CD4-positive, alpha-beta T cell treated with Interleukin-17A for 4 hours (primary cell): ENCODE data around the gene CPNE1.
A peak's percentile ranks its signal among the peaks of the same experiment; 100 is the strongest.

ENCODE experiments used
- DNase-seq: peaks from one replicate; pipeline ENCODE4 v3.0.0-alpha.2; 2020; ENCODE audit warnings: mixed read lengths

CPNE1 gene

DNA sequence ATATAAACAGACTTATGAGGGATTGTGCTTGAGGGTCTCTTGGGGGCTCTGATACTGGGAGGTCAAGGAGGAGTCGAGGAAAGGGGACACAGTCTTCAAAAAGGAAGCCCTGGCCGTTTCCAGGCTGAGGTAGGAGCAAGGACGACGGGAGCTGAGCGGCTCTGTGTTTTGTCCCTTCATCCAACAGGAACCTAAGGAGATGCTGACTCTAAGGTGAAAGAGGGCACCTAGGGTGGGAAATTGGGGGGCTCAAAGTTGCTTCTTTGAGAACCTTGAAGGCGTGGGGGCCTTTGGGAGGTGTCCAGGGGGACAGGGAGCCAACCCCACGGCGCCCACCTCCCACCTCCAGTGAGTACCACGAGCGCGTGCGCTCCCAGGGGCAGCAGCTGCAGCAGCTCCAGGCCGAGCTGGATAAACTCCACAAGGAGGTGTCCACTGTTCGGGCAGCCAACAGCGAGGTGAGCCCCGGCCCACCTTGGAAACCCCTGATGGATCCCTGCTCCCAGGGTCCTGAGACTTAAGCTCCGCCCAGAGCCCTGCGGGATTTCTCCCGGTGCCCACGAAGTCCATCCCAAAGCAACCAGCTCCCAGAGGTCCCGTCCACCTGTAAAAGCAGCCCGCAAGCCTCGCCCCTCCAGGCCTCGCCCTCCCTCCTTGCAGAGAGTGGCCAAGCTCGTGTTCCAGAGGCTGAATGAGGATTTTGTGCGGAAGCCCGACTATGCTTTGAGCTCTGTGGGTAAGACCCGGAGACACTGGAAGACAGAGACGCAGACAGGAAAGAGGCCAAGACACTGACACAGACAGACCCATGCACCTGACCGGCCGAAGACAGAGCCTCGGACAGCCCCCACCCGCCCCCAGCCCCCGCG is 46.2 kb downstream of the CPNE1 start:
- peak; percentile 25 for DNase-seq

DNA sequence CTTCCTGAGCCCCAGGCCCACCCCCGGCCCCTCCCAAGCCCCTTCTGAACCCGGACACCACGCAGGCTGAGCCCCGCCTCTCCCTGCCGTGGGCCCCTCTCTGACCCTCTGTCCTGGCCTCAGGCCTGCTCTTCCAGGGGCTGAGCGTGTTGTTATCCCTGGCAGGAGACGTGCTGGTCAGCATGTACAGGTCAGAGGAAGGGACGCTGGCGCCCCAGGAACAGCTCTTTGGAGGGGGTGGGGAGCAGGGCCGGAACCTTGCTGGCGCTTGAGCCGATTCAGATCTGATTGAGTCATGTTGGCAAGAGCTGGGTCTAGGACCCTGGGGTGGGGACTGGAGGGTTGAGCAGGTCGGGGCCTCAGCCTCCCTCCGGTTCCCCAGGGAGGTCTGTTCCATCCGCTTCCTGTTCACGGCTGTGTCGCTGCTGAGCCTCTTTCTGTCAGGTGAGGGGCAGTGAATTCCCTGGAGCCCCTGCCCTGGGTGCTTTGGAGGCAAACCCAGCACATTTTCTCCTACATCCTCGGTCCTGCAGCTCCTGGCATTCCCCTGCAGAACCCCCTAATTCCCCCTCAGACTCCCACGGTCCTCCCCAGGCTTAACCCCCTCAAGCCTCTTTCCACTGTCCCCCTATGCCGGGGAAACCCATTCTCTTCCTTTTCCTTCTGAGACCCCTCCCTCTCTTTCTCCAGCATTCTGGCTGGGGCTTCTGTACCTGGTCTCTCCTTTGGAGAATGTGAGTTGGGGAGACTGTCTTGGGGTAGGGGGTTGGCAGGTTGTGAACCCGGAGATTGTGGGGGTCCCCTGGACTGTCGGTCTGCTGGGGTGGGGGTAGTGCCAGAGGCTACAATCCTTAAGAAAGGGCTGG is 47.1 kb downstream of the CPNE1 start:
- peak; percentile 52 for DNase-seq

DNA sequence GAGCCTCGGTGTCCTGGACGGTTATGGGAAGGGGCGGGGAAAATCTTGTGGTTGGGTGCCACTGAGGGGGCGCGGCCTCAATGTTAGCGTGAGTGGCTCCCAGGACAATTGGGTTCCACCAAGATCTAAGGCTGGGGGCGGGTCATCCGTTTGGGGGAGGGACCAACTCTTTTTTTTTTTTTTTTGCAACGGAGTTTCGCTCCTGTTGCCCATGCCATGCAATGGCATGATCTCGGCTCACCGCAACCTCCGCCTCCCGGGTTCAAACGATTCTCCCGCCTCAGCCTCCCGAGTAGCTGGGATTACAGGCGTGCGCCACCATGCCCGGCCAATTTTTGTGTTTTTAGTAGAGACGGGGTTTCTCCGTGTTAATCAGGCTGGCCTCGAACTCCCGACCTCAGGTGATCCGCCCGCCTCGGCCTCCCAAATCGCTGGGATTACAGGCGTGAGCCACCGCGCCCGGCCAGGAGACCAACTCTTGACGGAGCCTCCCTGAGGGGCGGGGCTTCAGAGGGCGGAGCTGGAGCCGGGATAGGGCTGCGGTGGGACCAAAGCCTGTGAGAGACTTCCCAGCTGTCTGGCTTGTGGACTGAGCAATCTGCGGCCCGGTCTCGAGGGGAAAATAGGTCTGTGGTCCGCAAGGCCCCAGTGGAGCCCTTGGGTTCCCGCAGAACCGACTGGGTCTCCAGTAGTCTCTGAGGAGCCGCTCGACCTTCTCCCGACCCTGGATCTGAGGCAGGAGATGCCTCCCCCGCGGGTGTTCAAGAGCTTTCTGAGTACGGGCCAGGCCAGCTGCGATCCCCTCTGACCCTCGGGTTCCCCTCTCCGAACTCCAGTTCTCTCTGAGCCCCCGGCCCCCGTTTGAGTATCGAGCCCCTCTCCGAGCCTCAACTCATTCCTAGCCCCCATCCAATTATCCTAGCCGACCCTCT is 48.0 kb downstream of the CPNE1 start:
- DNase-seq = peak; percentile 67

DNA sequence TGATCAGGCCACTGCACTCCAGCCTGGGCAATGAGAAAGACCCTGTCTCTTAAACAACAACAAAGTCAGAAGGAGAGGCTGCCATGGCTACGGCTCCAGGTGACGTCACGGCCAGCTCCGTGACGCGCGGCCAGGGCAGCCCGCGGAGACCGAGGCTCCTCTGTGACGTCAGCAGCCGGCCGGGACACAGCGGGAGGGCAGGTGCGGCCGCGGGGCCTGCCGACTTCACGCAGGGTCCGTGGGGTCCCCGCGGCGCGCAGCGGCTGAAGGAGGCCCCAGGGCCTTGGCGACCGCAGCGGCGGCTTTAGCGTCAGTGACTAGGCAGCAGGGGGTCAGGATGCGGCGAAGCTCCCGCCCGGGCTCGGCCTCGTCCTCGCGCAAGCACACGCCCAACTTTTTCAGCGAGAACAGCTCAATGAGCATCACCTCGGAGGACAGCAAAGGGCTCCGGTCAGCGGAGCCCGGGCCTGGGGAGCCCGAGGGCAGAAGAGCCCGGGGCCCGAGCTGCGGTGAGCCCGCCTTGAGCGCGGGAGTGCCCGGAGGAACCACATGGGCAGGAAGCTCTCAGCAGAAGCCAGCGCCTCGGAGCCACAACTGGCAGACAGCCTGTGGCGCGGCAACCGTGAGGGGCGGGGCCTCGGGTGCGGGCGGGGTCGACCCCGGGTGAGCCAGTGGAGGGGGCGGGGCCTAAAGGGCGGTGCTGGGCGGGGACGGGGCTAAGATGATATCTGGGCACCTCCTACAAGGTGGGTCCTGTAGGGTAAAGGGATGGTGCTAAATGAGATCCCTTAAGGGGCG is 48.8 kb downstream of the CPNE1 start, which contains the start of gene SPAG4:
Gene SPAG4 (plus strand): TSS at position 163 of the 798 bp plus-strand sequence. CDS start 175 bp downstream, at position 338.
- peak; percentile 100 for DNase-seq

DNA sequence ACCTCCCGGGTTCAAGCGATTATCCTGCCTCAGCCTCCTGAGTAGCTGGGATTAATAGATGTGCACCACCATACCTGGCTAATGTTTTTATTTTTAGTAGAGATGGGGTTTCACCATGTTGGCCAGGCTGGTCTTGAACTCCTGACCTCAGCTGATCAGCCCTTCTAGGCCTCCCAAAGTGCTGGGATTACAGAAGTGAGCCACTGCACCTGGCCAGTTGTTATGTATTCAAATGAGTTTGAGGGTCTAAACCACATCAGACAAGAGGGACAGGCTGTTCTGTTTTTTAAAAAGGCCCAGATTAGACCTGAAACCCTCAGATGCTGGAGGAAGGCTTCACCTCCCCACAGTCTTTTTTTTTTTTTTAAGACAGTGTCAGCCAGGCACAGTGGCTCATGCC is 53.2 kb downstream of the CPNE1 start:
- no peak for DNase-seq

DNA sequence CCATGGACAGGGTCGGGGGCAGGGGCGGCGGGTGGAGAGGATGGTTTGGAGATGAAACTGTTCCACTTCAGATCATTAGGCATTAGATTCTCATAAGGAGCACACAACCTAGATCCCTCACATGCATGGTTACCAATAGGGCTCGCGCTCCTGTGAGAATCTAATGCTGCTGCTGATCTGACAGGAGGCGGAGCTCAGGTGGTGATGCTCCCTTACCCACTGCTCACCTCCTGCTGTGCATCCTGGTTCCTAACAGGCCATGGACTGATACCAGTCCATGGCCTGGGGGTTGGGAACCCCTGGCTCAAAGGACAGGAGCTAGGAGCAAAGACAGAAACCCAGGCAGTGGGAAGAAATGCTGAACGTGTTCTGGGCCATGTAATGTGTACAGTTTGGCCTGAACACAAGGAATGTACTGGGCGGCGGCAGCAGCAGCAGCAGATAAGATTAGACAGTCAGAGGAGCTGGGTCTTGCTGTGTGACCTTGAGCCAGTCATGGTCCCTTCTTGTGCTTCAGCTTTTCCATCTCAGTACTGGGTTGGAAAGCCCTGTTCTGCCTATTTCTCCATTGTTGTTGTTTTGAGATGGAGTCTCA is 53.8 kb downstream of the CPNE1 start:
- DNase-seq = no peak

DNA sequence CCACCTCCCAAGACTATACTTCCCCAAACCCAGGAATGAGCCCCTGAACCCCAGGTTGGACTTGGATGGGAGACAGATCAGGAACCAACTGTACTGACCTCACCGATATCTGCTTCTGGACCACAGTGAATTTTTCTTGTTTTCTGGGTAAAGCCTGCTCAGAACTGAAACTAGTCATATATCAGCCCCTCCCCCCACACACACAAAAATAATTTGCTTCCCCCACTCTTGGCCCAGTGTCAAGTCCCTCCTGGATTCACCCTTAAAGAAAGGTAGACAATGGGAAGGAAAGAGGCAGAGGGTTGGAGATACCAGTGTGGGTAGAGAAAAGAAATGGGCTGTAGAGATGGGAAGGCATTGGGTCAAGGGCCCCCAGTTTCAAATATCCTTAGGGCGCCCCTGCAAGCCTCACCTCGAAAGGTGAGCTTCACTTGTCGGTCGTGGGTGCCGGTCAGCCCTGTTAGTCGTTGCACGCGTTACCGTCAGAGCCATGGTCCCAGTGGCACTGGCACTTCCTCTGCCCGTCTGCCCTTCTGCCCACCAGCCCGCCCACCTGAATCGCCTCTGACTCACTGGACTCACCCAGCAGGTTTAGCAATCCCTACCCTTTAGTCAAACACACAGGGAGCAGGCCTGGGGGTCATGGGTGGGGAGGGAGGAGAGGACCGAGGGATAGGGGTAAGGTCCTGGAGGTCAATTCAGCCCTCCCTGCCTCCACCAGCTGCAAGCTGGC is 57.5 kb downstream of the CPNE1 start:
- no peak for DNase-seq

DNA sequence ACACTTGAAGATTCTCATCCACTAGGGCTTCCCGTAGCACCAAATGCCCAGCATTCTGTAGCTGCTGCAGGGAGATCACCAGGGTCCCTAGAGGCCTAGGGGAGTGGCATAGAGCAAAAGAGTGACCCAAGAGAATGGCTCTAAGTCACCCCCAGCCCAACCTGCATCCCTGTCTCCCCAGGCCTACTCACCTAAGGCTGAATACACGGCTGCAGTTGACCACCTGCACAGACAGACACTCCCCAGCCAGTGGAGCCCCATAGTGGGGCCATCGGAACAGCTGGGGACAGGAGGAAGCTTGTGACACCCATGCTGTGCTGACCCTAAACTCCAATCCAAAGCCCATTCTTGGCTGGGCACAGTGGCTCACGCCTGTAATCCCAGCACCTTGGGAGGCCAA is 58.6 kb downstream of the CPNE1 start:
- no peak for DNase-seq

DNA sequence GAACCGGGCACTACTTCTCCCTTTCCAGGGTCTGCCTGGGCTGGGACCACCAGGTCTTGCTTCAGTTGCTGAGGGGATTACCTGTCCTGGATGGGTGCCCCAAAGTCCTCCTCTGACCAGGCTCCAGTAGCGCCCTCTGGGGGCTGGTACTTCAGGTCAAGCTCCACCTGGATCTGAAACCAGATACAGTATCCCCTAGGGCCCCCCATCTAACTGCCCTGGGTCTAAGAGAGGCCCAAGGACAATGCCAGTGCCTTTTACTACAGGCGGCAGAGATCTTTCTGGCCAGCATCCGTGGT is 60.3 kb downstream of the CPNE1 start:
- peak; percentile 46 for DNase-seq

DNA sequence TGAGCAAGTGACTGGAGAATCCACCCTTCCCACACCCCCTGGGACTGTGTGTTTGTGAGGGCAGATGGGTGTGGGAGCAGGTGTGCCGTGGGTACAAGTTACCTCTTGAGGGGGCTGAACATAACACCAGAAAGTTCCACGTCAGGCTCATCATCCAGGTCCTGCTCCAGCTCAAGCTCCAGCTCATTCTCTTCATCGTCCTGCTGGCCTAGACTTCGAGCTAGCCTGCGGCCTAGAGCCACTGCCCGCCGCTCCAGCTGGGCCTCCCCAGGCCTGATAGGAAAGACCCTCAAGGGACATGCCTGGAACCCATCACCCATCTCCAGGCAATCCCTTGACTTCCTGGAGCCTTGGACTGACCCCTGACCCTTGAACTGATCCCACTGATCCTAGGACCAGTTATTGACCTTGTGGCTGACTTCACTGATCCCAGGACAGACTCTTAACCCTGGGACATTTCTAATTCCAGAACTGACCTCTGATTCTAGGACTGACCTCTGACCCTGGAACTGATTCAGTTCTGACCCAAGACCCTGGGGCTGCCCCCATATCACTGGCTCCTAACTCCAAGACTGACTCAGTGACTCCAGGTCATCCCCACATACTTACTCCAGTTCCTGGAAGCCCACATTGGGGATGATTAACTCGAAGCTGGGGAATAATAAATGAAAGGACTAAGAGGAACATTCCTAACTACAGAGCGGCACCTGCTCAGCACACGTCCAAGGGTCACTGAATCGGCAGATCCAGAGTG is 60.8 kb downstream of the CPNE1 start:
- DNase-seq = no peak

DNA sequence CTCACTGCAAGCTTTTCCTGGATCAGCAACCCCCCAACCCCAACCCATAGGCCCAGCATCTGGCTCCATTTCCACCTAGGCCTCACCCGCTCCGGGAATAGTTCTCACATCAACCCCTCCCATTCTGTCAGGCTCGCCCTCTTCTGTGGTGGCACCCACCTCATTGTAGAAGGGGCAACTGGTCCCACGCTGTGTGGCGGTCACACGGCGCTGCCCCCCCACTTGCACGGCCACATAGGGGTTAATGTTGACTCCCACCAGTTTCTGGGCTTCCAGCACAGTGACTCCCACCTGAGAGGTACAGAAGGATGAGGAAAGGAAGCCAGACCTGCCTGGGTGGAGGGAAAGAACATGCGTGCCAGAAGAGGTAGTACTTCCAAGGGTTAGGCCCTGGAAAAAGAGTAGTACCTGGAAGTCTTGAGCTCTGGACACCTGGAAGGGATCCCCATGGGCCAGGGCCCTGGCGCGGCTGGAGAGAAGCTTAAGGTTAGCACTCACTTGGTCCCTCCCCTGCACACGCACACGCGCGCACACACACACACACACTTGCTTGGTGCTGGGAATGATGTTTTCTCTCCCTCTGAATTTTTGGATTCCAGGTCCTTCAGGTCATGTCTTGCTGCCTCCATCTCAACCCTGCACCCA is 61.7 kb downstream of the CPNE1 start:
- DNase-seq = no peak

DNA sequence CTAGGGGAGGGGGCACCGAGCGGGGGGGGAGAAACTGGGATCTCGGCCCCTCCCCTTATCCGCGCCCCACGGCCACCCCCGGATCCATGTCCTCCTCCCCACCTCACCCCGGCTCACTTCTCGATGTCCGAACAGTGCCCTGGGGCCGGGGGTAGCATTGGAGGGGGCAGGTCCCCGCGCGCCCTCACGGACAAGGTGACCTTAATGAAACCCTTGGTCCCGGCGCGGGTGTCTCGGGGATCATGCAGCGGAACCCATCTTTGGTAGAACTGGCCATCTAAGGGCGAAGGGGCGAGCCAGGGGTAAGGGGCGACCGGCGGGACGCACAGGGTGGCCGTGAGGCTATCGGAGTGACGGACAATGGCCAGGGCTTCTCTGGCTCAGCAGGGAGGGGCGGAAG is 62.7 kb downstream of the CPNE1 start:
- no peak for DNase-seq

DNA sequence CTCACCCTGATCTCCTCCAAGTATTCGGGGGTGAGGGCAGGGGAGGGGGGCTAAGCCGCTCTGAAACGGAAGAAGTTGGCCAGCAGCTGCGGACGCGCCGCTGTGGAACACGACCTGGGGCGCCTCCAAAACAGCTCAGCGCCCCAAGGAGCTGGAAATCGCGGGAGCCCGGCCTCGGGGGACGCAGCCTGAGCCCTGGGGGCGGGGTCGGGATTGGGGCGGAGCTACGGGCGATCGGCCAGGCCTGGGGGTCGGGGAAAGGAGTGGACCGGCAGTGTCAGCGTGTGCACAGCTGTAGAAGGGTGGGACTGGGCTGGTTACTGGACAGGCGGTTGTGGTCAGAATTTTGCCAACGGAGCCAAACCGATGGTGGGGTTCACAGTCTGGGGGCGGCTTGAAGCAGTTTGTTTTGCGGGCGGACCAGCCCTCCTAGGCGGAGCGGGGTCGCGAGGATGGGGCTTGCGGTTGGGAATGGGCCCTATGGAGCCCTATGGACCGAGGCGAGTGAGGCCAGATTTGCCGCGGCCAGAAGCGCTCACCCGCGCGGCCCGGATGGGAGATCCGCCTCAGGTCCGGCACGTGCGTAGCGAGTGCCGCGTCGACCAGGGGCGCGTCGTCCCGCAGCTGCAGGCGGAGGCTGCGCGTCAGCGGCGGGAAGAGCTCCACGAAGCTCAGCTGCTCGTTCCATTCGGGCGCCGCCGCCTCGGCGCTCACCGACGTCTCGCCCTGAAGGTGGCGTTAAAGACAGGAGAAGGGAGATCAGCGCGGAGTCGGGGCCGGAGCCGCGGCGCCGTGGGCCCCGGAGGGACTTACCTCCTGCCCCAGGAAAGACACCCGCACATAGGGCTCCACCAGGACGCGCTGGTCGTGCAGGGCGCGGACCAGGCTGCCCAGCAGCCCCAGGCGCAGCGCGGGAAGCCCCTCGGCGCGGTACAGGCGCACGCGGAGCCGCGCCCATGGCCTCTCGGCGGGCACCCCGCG is 63.4 kb downstream of the CPNE1 start:
- peak; percentile 86 for DNase-seq

DNA sequence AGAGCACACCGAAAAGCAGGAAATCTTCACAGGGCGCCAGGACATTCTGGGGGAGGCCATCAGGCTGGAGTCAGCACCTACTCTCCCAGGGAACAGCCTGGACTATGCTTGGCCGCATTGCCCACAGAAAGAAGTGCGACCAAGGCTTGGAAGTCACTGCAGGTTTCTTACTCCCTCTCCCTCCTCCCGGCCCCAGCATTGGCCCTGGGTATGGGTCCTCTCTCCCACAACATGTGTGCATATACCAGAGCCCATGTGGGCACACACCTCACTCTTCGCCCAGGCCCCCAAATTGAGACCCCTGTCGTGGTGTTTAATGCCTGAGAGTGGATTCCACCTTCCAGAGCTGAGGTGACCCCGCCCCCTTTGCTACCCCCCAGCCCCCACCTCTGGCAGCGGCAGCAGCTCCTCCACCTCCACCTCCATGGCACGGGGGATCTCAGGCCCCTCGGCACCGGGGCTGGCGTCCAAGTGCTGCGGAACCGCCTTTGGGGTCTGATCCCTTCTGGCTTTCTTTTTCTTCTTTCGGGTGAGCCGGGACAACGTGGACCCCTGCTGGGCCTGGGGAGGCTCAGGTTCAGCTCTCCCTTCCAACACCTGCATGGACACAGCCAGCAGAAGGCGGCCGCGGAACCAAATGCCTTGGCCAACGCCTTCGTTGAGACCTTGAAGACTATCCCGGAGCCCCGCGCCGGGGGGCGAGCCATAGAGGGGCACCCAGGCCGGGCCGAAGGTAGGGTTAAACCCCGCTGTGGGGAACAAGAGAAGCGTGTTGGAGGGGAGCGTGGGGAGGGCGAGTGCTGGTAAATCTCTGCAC is 64.3 kb downstream of the CPNE1 start:
- no peak for DNase-seq

DNA sequence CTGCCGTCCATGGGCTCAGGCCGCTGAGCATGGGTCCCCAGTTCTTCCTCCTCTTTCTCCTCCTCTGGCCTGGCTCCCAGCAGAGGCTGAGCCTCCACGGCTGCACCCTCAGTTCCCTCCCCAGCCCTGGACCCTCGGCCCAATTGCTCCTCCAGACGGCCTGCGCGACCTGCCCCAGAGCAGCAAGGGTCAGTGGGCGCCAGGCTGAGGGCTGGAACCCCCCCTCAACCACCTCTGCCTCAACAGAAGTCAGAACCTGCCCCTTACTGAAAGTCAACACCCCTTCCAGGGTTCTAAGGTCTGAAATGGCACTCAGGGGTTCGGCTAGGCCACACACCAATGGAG is 65.0 kb downstream of the CPNE1 start:
- no peak for DNase-seq

DNA sequence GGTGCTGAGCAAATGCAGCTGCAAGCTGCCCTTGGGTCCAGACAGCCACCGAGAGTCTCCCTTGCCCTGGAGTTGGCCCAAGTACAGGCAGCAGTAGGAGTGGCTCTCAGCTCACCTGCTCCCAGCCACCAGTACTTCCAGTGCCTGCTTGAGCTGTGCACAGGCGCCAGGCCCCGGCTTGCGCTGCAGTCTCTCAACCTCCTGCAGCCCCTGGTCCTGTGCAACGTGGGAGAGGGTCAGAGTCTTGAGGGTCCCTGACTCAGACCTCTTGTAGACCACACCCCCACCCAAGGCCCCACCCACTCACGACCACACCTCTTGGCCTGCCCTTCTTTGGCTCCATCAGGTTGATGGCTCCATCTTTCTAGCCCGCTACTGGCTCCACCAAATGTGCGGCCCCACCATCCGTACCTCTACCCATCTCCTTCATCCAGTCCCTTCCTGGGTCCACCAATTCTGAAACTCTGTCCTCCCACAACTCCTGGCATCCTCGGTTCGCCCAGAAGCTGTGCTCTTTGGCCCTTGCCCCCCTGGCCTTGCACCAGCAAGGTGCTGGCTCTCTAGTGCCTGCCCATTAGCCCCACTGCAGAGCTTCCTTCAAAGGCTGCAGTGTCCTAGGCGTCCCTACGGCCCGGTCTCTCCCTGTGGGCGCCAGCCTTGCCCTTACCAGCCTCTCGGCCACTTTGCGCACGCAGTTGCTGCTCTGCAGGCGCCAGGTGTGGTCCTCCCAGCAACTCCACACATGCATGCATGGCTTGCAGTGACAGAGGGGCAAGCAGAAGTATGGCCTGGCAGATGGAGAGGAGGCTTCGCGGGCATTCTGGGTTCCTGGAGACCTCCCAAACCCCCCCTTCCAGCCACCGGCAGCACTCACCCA is 65.6 kb downstream of the CPNE1 start:
- no peak for DNase-seq
